SK-MEL-5 (cell line): Measurements from ENCODE around the gene AP1M2. TPM values are rescaled to one million over a fixed set of nuclear protein-coding genes. Genes with fewer than 3 reads are reported as not detected.

Source experiments
- DNase-seq: peaks from one replicate; pipeline ENCODE4 v3.0.0-alpha.2; 2016; ENCODE audit warnings: low read depth, low spot score
- in situ Hi-C: cut with HindIII; loops from 2 replicates; pipeline ENCODE4 v1.10.0; 2016; ENCODE audit warnings: low sequenced_read_pairs, high pct_unique_total_duplicates, low pct_unique_long_range_greater_than_20kb
- small RNA-seq, 2 experiments: library from RNA; depleted of rRNA; stranded (forward); fragments of <200 nt; gene quantifications; one replicate each; pipeline ENCODE3, GENCODE V24; 2014
- total RNA-seq: library from RNA; depleted of rRNA; stranded (reverse); fragments of >200 nt; shearing (Covaris generic); gene quantifications from 2 replicates; pipeline ENCODE4 v1.2.3, GENCODE V29; 2014; rRNA removed

Gene AP1M2
- total RNA-seq, 1 experiment from 2014 or later, result not detected

DNA sequence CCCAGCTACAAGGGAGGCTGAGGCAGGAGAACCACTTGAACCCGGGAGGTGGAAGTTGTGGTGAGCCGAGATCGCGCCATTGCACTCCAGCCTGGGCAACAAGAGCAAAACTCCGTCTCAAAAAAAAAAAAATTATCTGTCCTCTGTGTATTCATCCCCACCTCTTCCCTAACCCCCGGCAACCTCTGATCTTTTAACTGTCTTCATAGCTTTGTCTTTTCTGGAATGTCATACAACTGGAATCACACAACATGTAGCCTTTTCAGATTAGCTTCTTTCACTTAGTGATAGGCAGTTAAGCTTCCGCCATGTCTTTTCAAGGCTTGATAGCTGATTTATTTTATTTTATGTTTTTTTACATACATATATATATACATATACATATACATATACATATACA is 61.5 kb downstream of the AP1M2 start:
- DNase-seq, result no peak
- in situ Hi-C loops, result no loop called here

GRCh38 chr19:10523135-10523636 is 63.9 kb downstream of the AP1M2 start:
- DNase-seq, result no peak
- in situ Hi-C loops, result no loop called here

Small RNA genes lying within 50 kb of the gene (small RNA-seq; reads per million reads assigned to genes)
- gene MIR1238, result 0 reads per million in 2 experiments
- 0 to 0.05 reads per million in 2 experiments for gene RNU7-140P

Other genes starting within 250 kb of the AP1M2 start
- gene ICAM3, start 247.7 kb downstream of the AP1M2 start, total RNA-seq, result 6.1 and 7.6 TPM in 2 replicates
- 26.5 and 31.6 TPM in 2 replicates for gene TYK2, start 206.7 kb downstream of the AP1M2 start, total RNA-seq
- 225 and 232 TPM in 2 replicates for gene CDC37, start 183.8 kb downstream of the AP1M2 start, total RNA-seq
- 1.5 and 2.5 TPM in 2 replicates for gene PDE4A, start 166.8 kb downstream of the AP1M2 start, total RNA-seq
- 21.8 and 23.4 TPM in 2 replicates for gene KEAP1, start 84.0 kb downstream of the AP1M2 start, total RNA-seq
- gene S1PR5, start 69.9 kb downstream of the AP1M2 start, total RNA-seq, result 2.6 and 3.2 TPM in 2 replicates
- gene ATG4D, start 43.4 kb downstream of the AP1M2 start, total RNA-seq, result 35.2 and 37.1 TPM in 2 replicates
- gene KRI1, start 21.3 kb downstream of the AP1M2 start, total RNA-seq, result 7.9 and 9.3 TPM in 2 replicates
- 2.3 and 2.9 TPM in 2 replicates for gene CDKN2D, start 18.3 kb downstream of the AP1M2 start, total RNA-seq
- 3.1 and 3.2 TPM in 2 replicates for gene SLC44A2, start 38.2 kb upstream of the AP1M2 start, total RNA-seq
- gene ILF3, start 67.0 kb upstream of the AP1M2 start, total RNA-seq, result 96.9 and 108 TPM in 2 replicates
- 18.2 and 18.9 TPM in 2 replicates for gene QTRT1, start 114.1 kb upstream of the AP1M2 start, total RNA-seq
- gene DNM2, start 130.8 kb upstream of the AP1M2 start, total RNA-seq, result 23.7 and 31.7 TPM in 2 replicates
- 55.5 and 61.9 TPM in 2 replicates for gene TMED1, start 248.9 kb upstream of the AP1M2 start, total RNA-seq